Measurements from ENCODE around the gene MICAL3.

- TF ChIP-seq, protein P1, sequence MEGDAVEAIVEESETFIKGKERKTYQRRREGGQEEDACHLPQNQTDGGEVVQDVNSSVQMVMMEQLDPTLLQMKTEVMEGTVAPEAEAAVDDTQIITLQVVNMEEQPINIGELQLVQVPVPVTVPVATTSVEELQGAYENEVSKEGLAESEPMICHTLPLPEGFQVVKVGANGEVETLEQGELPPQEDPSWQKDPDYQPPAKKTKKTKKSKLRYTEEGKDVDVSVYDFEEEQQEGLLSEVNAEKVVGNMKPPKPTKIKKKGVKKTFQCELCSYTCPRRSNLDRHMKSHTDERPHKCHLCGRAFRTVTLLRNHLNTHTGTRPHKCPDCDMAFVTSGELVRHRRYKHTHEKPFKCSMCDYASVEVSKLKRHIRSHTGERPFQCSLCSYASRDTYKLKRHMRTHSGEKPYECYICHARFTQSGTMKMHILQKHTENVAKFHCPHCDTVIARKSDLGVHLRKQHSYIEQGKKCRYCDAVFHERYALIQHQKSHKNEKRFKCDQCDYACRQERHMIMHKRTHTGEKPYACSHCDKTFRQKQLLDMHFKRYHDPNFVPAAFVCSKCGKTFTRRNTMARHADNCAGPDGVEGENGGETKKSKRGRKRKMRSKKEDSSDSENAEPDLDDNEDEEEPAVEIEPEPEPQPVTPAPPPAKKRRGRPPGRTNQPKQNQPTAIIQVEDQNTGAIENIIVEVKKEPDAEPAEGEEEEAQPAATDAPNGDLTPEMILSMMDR (IDR thresholded peaks at IDR 0.05), result no peak
- no peak for TF ChIP-seq POLR2A (IDR thresholded peaks at IDR 0.05)
Observed at GRCh38 chr22:17818649-17819048, 205.7 kb downstream of the MICAL3 start.
